GM12874 (cell line): ENCODE data around the gene ZCCHC4.

Experiments
- CTCF ChIP-seq: IDR thresholded peaks from 2 replicates; pipeline ENCODE4 v1.5.1; 2011; ENCODE audit warnings: low read depth, mild to moderate bottlenecking, control low read depth, low read length, moderate library complexity; ENCODE audit not compliant: insufficient read depth

ZCCHC4 gene

GRCh38 chr4:25406081-25406692, 93.6 kb downstream of the ZCCHC4 start:
- no peak for TF ChIP-seq CTCF

DNA sequence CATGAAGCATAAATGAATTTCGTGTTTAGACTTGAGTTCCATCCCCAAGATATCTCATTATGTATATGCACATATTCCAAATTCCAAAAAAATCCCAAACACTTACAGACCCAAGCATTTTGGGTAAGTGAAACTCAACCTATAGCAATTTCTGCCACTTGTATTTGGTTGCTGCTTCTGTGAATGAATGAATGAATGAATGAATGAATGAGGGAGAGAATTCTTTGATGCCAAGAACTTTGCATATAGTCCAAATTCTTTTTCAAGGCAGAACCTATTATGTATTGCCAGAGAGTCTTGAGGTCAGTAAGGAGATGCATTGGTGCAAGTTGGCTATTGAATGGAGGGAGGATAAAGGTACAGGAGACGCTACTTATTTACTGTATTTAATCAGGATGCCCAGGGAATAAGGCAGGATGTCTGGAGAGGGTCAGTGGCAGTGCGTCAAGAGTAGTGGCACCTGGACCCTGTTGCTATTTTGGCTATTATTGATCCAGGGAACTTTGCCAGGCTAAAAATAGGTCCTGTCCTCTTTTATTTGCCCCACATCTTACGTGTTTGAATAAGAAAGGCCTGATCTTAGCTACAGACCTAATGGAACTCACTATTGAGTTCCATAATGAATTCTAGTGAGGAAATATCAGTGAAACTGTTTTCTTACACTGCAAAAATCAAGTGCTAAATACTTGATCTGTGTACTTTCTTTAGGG, 98.4 kb downstream of the ZCCHC4 start:
- TF ChIP-seq CTCF: no peak

DNA sequence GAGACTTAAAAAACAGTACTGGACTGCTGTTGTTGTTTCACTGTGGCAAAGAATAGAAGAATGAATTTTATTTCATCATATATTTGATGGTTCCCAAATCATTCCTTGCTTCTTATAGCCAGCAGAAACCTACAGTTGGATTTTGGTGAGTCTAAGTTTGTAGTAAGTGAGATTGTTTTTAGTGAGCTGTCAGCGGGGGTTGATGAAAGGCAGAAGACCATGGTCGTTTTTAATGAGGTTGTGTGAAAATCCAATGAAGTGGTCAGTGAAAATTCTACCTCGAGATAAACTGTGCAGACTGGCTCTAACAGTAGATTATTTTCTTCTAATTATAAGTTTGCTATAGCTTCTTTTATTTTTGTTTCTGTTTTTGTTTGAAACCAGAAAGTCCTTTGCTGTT, 100.7 kb downstream of the ZCCHC4 start:
- TF ChIP-seq CTCF: no peak

GRCh38 chr4:25417014-25417413, 104.4 kb downstream of the ZCCHC4 start:
- TF ChIP-seq CTCF: no peak
